HG03342 (cell line): ENCODE results near the gene JAKMIP2.
"Not testable (repeated sequence)": the region's sequence is repeated elsewhere in the genome, so short reads cannot be mapped to it uniquely, and the experiment has no call there.

Experiments
- ATAC-seq: cut with Tn5 transposase; IDR thresholded peaks from one replicate; pipeline ENCODE4 v1.9.1; 2021; ENCODE audit warnings: mild to moderate bottlenecking, moderate library complexity; ENCODE audit not compliant: unreplicated experiment

Gene JAKMIP2

DNA sequence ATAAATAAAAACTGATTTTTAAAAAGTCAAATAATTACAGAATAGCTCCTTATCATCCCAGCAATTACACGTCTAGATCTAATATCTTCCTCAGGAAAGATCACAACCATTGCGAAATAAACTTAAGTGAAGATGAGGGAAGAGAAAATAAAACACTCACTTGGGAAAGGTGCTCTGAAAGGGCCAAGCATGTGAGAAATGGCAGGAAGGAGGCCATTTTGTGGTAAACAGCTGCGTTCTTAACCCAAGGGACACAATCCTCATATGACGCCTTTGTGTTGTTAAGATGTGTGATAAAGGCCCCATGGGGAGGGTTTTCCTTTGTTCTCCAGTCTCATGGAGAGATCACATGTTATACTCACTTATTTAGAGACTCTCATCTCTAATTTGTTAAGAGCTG lies 32.5 kb downstream of the JAKMIP2 start:
- no peak for ATAC-seq

DNA sequence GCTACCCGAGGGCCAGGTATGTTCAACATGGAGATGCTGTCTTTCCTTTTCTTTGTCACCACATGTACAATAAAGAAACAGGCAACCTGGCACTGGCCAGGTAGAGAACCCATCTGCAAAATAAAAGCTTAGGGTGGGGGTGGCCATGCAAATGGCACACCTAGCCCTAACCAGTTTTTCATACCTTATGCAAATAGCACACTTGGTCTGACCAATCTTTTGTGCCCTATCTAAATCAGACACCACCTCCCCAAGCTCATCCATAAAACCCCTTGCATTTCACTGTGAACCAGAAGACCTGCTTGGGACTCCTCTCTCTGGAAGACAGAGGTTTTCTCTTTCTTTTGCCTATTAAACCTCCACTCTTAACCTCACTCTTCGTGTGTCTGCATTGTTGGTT lies 33.9 kb downstream of the JAKMIP2 start:
- ATAC-seq, result no peak

DNA sequence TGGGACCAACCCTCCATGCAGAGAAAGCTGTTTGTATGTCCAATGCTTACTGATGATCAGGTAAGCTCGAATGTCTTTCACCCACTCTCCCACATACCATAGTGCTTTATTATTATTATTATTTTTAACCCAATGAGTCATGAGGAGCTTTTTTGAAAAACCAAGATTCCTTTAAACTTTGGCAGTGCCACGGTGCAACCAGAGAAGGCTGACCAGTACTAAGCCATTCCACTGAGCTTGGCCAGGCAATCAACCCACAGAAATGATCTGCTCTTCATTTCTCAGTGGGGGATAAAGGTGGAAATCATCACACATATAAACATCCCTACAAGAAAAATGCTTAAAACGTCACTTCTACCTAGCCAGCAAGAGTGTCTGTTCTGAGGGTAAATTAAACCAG lies 35.5 kb downstream of the JAKMIP2 start:
- ATAC-seq, result no peak

DNA sequence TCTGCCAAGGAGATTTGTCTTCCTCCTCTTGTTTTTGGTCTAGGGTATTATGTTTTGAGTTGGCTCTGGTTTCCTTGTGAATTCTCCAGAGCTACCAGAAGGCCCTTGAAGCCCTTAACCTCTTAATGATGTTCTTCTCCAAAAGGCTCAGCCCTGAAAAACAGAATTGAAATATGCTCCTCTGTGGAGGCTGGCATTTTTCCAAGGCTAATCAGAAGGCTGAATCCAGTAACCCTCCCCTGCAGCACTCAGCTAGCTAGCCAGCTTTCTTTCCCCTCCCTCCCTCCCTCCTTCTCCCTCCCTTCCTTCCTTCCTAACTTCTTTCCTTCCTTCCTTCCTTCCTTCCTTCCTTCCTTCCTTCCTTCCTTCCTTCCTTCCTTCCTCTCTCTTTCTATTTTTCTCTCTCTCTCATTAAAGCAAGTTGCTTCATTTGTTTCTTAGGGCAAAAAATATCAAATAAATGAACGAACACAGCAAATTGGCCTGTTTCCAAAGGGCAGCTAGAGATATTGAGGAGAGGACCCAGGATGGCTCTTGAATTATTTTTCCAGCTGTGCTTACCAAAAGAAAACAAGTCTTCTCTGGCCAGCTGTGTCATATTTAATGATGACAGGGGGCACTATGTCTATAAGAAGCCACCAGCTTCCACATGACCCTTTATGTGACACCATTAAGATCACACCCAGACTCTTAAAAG lies 38.7 kb downstream of the JAKMIP2 start:
- ATAC-seq, result no peak

DNA sequence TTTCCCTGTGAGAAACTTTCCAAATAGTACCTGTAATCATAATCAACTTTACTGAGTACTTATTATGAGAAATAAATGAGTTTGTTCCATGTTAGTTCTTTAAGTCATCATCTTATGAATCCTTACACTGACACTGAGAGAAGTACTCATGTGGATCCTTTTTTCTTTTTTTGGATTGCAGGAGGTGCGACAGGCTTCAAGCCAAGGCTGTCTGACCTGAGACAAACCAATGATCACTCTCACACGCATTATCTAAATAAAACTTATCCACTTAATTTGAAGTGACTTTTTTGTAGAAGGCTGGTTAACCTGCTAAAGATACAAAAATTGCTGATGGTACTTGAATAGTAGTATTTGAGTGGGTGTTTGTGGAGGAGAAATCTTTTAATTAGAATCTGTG lies 39.5 kb downstream of the JAKMIP2 start:
- no peak for ATAC-seq

DNA sequence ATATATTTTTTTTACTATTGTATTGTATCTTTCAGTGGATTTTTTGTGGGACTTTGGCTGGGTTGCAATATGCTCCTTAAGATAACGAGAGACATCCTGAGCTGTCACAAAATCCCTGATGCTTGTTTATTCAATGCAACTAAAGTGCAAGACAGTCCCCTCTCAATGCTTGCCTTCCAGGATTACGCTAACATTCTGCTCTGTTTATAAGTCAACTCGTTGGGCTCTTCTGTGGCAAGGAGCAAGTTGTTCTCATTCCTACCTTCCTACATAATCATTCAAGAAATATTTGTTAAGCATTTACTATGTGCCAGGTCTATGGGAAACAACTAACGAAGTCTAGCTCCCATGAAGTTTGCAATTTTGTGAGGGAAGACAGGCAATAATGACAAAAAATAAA lies 40.4 kb downstream of the JAKMIP2 start:
- ATAC-seq, result no peak

DNA sequence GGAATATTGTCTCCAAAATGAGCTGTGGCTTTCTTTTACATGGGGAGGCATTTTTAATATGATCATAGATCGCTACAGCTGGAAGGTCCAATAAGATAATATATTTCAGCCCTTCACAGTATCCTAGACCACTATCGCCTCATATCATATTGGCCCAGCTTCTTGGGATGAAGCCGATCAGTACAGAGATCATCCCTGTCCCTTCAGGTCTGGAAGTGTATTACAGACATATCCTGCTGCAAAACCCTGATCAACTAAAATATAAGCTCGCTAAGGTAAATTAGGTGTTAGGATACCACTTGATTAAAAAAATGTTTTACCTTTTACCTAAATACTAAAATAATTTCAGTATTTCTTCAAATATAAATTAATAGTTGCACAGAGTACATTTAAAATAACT lies 41.7 kb downstream of the JAKMIP2 start:
- no peak for ATAC-seq

DNA sequence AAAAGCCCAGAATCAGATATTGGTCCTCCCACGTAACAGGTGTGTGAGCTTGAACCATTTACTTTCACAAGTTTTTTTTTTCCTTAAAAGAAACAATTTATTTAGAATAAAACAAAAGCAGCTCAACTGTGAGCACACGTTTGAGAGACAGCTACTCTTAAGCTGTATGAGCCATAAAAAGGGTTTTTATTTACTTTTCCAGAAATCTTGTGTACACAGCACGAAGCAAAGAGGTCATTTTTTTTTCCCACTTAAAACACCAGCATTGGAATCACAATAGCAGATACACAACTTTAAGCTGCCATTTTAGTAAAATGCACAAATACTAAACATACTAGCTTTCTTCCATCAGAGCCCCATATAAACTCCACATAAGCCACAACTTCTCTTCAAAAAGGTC lies 44.6 kb downstream of the JAKMIP2 start:
- ATAC-seq, result no peak

DNA sequence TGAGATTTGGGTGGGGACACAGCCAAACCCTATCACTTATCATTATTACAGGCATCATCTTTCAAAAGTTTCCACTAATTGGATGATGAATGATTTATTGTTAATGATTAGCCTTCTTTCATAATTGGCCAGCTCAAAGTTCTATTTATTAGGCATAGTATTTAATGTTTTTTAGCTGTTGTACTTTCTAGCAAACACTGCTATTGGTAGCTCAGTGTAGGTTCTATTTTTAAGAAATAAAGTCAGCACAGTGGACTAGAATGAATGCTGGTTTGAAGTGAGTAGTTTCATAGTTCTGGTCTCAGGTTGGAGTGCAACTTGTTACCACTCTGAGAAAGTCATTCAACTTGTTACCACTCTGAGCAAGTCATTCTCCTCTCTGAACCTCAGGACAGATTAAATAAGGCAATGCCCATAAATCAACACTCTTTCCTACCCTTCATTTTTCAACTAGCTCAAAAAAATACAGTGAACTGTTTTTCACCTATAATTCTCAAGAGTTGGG lies 46.9 kb downstream of the JAKMIP2 start:
- ATAC-seq, result no peak

DNA sequence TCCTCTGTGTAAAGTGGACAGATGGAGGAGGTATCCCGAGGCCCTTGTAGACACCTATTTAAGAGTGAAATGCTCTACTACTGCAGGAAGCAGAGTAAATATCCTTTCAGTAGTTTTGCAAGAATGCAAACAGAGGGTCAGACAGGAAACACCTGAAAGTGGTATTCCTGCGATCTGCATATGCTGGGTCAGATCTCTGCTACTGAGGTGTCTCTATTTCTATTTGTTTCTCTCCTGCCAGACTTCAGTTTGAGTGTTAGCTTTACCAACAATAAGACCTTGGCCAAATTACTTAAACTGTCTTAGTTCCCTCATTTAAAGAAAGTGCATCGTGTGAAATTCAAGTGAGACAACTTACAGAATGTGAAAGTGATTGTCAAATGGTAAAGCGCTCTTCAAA lies 47.6 kb downstream of the JAKMIP2 start:
- ATAC-seq, result no peak

DNA sequence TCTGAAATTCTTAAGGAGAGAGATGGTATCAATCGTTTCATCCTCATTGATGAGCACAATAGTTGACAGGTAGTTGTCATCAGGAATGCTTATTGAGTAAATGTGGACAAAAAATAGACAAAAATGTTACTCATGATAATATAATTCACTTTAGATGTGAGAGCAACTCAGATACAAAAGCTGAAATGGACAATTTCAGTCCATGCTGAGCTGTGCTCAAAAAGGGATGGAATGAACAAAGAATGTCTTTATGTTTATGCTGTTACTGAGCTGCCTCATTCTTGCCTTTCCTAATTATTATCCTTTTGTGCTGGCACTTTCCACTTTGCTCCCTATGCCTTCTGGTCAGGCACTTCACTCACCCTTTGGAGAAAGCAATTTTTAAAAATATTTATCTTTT lies 49.5 kb downstream of the JAKMIP2 start:
- no peak for ATAC-seq

DNA sequence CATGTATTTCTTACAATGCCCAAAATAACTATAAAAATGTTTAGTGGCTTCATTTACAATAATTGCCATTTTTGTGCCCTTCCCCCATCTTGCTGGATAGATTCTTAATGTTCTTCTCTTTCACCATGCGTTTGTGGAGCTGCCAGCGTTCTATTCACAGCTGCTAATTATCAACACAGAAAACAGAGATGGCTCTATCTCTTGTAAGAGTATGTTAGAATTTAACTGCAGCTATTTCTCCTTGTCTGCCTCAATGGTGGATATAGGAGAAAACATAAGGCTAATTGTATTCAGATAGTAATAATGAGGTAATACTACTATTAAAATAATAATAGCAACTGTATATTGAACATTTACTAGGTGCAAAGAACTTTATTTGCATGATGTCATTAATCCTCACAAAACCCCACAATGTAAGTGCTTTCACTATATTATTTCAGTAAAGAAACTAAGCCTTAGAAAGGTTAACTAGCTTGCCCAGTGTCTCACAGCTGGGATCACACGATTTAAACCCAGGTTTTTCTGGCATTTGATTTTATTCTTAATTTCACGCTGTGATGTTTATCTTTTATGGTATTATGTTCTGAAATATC lies 50.1 kb downstream of the JAKMIP2 start:
- ATAC-seq, result no peak

DNA sequence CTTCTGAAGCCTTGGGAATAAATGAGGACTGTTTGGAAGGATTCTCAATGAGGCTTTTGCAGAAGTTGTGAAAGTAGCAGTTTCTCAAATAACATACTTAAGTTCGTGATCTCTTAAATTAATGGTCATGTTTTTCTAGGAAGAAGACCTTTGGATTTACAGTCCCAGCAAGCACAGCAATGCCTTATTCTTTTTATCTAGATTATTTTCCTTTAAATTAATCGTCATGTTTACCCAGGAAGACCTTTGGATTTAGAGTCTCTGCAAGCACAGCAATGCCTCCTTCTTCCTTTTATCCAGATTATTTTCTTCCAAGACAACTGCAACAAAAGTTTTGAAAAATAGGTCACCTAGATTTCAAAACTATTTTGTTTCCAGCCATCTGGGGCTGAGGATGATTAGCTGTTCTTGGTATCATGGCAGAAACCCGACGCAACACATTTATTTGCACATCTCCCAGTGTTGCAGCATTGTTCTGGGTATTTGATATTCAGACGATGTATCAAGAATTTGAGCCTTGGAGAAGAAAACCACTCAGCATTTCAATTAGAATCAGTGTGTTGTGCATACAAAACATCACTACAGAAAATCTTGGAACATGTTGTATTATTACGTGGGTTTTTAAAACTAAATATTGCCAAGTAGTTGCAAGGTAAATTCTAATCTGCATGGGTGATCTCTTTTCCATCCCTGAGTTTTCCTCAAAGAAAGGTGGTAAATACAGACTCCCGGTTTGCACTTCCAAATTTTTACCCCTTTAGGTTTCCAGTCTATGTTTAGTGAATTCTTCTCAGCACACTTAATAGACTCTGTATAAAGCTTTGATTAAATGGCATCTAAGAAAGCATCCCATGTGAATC lies 50.9 kb downstream of the JAKMIP2 start:
- no peak for ATAC-seq

DNA sequence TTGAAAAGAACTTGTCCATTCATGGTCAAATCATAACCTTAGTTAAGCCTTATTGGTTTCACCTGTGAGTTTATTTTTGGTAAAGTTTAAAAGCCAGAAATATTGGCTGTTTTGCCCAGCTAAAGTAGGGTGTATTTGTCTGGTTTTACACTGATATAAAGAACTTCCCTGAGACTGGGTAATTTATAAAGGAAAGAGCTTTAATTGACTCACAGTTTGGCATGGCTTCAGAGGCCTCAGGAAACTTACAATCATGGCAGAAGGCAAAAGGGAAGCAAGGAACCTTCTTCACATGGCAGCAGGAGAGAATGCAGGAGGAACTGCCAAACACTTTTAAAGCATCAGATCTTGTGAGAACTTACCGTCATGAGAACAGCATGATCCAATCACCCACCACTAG lies 55.3 kb downstream of the JAKMIP2 start:
- ATAC-seq, result no peak

DNA sequence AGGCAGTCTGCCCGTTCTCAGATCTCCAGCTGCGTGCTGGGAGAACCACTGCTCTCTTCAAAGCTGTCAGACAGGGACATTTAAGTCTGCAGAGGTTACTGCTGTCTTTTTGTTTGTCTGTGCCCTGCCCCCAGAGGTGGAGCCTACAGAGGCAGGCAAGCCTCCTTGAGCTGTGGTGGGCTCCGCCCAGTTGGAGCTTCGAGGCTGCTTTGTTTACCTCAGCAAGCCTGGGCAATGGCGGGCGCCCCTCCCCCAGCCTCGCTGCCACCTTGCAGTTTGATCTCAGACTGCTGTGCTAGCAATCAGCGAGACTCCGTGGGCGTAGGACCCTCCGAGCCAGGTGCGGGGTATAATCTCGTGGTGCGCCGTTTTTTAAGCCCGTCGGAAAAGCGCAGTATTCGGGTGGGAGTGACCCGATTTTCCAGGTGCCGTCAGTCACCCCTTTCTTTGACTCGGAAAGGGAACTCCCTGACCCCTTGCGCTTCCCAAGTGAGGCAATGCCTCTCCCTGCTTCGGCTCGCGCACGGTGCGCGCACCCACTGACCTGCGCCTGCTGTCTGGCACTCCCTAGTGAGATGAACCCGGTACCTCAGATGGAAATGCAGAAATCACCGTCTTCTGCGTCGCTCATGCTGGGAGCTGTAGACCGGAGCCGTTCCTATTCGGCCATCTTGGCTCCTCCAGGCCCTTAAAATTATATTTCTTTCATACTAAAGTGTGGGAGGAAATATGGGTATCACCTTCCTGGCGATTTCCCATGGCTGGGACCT lies 61.2 kb downstream of the JAKMIP2 start:
- ATAC-seq, result not testable (repeated sequence)

DNA sequence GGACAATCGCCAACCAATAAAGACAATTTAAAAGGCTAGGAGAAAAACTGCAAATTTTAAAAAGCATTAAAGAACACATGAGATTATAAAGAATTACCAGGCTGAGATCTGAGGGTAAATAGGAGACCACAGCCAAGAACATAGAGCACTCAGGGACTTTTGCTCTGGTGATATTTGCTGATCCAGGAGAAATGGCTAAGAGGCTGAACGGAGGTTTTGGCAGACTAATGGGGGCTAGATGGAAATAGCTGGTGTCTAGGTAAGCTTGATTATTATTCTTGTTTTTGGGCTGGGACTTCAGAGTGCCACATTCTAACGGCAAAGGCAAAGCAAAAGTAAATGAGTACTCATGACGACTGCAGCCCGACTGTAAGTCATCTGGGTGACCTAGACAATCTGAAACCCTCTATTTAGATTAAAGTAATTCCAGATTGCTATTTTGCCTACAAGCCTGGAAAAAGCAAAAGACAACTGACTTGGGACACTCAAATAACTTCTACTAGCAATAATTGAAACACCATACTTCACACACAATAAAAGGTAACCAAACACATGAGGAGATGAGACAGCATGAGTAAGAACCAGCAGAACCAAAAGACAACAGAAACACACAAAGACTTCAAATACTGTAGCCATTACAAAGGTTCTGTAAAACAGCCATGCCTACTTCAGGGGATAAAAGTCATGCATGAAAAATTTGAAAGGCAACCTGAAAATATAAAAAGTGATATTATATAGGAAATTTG lies 68.8 kb downstream of the JAKMIP2 start:
- ATAC-seq, result peak; percentile 59

DNA sequence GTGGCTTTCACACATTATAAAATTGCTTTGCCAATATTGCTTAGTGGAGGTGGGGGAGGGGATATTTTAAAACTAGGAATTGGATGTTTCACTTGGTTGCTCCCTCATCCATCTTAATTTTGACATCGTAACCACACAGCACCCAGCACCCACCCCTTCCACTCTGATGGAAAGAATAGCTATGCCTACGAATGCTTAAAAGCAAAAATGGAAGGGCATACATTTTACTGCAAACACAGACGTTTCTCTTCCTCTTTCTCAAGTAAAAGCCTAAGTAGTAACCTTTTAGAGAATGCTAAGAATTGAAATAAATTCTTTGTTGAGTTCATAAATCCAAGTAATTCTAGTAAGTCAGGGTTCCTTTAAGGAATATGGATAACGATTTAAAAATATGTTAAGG lies 69.9 kb downstream of the JAKMIP2 start:
- no peak for ATAC-seq

DNA sequence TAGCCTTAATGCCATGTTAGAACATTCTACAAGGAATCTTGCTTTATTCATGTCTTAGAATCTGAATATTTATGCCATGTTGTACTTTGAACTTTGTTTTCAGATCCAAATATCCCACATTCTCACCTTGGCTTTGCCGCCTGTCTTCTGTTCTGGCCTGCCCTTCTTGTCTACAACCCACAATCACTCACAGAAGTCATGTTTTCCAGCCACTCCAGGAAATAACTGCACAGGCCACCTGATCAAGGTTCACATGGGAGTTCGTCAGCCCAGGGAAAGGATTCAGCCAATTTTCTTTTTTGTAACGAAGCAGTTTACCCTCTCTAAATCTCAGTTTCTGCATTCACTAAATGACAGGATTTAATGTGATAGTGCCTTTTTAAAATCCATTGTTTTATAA lies 70.5 kb downstream of the JAKMIP2 start:
- no peak for ATAC-seq

DNA sequence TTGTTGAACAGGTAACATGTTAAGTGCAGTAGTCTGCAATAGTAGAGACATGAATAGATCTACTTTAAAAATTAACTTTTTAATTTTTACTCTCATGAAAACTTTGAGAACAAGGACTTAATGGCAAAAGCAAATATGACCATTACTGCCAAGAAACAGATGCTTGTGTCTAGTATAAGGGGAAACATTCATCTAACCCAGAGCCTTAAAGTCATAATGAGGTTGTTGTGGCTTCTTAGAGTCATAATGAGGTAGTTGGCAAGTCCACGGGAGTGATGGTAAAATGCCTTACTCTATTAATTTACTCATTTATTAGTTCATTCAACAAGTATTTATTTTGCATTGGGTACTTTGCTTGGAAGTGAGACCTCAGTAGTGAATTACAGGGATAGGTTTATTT lies 71.5 kb downstream of the JAKMIP2 start:
- no peak for ATAC-seq

DNA sequence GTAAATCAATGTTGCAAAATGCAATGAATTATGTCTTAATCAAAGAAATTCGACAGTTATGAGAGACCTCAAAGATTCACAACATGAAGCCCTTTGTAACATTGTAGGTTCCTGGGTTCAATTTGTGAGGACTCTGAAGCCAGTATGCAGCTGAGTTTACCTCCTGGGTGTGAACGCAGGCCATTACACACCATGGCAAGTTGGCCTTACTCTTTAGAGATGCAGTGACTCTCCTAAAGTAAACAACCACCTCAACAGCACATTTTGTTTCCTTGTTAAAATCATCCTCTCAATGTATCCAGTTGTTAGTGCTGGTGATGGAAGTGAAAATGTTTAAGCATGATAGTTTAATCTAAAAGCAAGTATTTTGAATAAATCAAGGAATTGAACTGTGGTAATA lies 73.8 kb downstream of the JAKMIP2 start:
- ATAC-seq, result no peak
